B cell (primary cell): ENCODE measurements around the gene RPAP3. TPM values are rescaled to one million over a fixed set of nuclear protein-coding genes. Genes with fewer than 3 reads are reported as not detected.
A peak's percentile ranks its signal among the peaks of the same experiment; 100 is the strongest.

ENCODE experiments used
- ATAC-seq: fragments of 200-7000 bp; cut with Tn5 transposase; one replicate; pipeline ENCODE4 v1.10.0; 2021; ENCODE audit warnings: low read depth, mild to moderate bottlenecking, moderate number of reproducible peaks, moderate library complexity
- CTCF ChIA-PET: fragments of 350-600 bp; sonication (Branson Sonifier 250); formaldehyde crosslinking; loops from one replicate; lab custom pipeline; 2021; ENCODE audit warnings: antibody characterized with exemption, inconsistent platforms; lab: Charles Lee
- POLR2A ChIA-PET: fragments of 350-600 bp; sonication (Branson Sonifier 250); formaldehyde crosslinking; loops from one replicate; lab custom pipeline; 2021; ENCODE audit warnings: antibody characterized with exemption; lab: Charles Lee
- DNase-seq: peaks from one replicate; pipeline ENCODE4 v3.0.0; 2013
- H2AFZ ChIP-seq: 2 replicates; pipeline ENCODE4 v1.6.1; 2012; ENCODE audit warnings: mild to moderate bottlenecking, low read depth, low read length; ENCODE audit not compliant: insufficient read depth, poor library complexity, severe bottlenecking
- H3K27ac ChIP-seq, 2 donors: 1 replicate in 1 of 2; 2 replicates in 1 of 2; pipeline ENCODE4 v1.5.1; 2012 to 2013; ENCODE audit warnings: low read length in 2 of 2, mild to moderate bottlenecking in 2 of 2, moderate library complexity in 1 of 2
- H3K27me3 ChIP-seq, 4 experiments: fragments of 200-600 bp in 1 of 4; sonication (generic) in 1 of 4; replicated peaks in 1 of 4; 1 replicate in 2 of 4; 2 replicates in 2 of 4; pipeline versions ENCODE4 v1.6.1 to v1.7.0; 2013 to 2016; ENCODE audit warnings: low read length in 3 of 4, mild to moderate bottlenecking in 2 of 4, mixed read lengths in 1 of 4, moderate library complexity in 1 of 4; ENCODE audit not compliant: insufficient read depth in 4 of 4, control insufficient read depth in 3 of 4; ENCODE audit errors: control extremely low read depth in 1 of 4
- H3K36me3 ChIP-seq, 2 experiments: replicated peaks in 1 of 2; 1 replicate in 1 of 2; 2 replicates in 1 of 2; pipeline versions ENCODE4 v1.6.1 to v1.7.1; 2013; ENCODE audit warnings: low read length in 1 of 2; ENCODE audit not compliant: insufficient read depth in 2 of 2, control insufficient read depth in 1 of 2; ENCODE audit errors: control extremely low read depth in 1 of 2, extremely low read depth in 1 of 2
- H3K4me1 ChIP-seq, 2 donors: fragments of 200-600 bp in 1 of 2; sonication (generic) in 1 of 2; 1 replicate in 1 of 2; 2 replicates in 1 of 2; pipeline versions ENCODE4 v1.5.1 to v1.6.1; 2013 to 2017; ENCODE audit warnings: low read length in 2 of 2; ENCODE audit not compliant: control insufficient read depth in 2 of 2, insufficient read depth in 2 of 2
- H3K4me2 ChIP-seq: replicated peaks from 2 replicates; pipeline ENCODE3; 2012; ENCODE audit warnings: mild to moderate bottlenecking, low read depth, low read length; ENCODE audit not compliant: poor library complexity, severe bottlenecking
- H3K4me3 ChIP-seq, 5 experiments: fragments of 200-600 bp in 1 of 5; sonication (generic) in 1 of 5; 1 replicate in 3 of 5; 2 replicates in 2 of 5; pipeline versions ENCODE4 v1.5.1 to v1.7.0; 2011 to 2016; ENCODE audit warnings: low read length in 4 of 5, mild to moderate bottlenecking in 4 of 5, low read depth in 2 of 5, control low read depth in 1 of 5, moderate library complexity in 1 of 5; ENCODE audit not compliant: insufficient read depth in 1 of 5; ENCODE audit errors: control extremely low read depth in 1 of 5, extremely low read depth in 1 of 5
- H3K79me2 ChIP-seq: fragments of 200-600 bp; sonication (generic); one replicate; pipeline ENCODE4 v1.6.0; 2016; ENCODE audit warnings: low read length; ENCODE audit not compliant: control insufficient read depth, insufficient read depth
- H3K9ac ChIP-seq: fragments of 200-600 bp; sonication (generic); 2 replicates; pipeline ENCODE4 v1.6.1; 2017; ENCODE audit warnings: mild to moderate bottlenecking, low read length, moderate library complexity
- H3K9me3 ChIP-seq, 3 donors: one replicate each; pipeline versions ENCODE4 v1.6.1 to v1.7.1; 2013; ENCODE audit warnings: low read length in 2 of 3; ENCODE audit not compliant: control insufficient read depth in 2 of 3, insufficient read depth in 1 of 3; ENCODE audit errors: control extremely low read depth in 1 of 3
- H4K20me1 ChIP-seq: 2 replicates; pipeline ENCODE4 v1.6.0; 2012; ENCODE audit warnings: mild to moderate bottlenecking, low read length; ENCODE audit not compliant: insufficient read depth, control insufficient read depth, poor library complexity, severe bottlenecking
- H3K27ac Mint-ChIP-seq: one replicate; pipeline ENCODE4 v1.8.0; 2021; ENCODE audit warnings: mixed read lengths
- H3K27me3 Mint-ChIP-seq: one replicate; pipeline ENCODE4 v1.8.0; 2021; ENCODE audit warnings: mixed read lengths
- H3K4me1 Mint-ChIP-seq: one replicate; pipeline ENCODE4 v1.8.0; 2021; ENCODE audit warnings: mixed read lengths
- H3K4me3 Mint-ChIP-seq: one replicate; pipeline ENCODE4 v1.8.0; 2021; ENCODE audit warnings: mixed read lengths
- H3K9me3 Mint-ChIP-seq: one replicate; pipeline ENCODE4 v1.8.0; 2022; ENCODE audit warnings: mixed read lengths; ENCODE audit not compliant: insufficient read depth
- EZH2 ChIP-seq: IDR thresholded peaks from 2 replicates; pipeline ENCODE4 v1.6.1; 2012; ENCODE audit warnings: borderline replicate concordance, low read depth, mild to moderate bottlenecking, moderate library complexity, low read length; ENCODE audit not compliant: insufficient read depth, poor library complexity, severe bottlenecking
- WGBS: methylation state at CpG from one replicate; pipeline ENCODE4 v1.1.5; 2013; ENCODE audit warnings: missing lambda C conversion rate; ENCODE audit not compliant: insufficient coverage; 5-methylcytosine and 5-hydroxymethylcytosine counted together
- intact Hi-C: fragments of 100-400 bp; cut with micrococcal nuclease; formaldehyde crosslinking; loops from one replicate; pipeline ENCODE4 v1.10.0; 2022
- polyA plus RNA-seq: library from polyadenylated mRNA; depleted of rRNA; stranded (reverse); fragments of >200 nt; gene quantifications from 2 replicates; pipeline ENCODE4 v1.2.3, GENCODE V29; 2012
- total RNA-seq, 2 donors: library from RNA; stranded (reverse); fragments of 120-200 nt in 1 of 2; gene quantifications; 1 replicate in 1 of 2; 2 replicates in 1 of 2; pipeline versions ENCODE4 v1.2.3 to v1.2.4, GENCODE V29; 2013 to 2022
- TF ChIP-seq, protein P1 (sequence below): fragments of 200-600 bp; IDR thresholded peaks from one replicate; pipeline ENCODE4 v1.8.0; 2022; ENCODE audit warnings: antibody characterized with exemption, mild to moderate bottlenecking

RPAP3 gene
- total and polyA plus RNA-seq, 2 donors (not counting 1 experiment from before 2014, with no cell fraction given), result 9.1 to 47.2 TPM

DNA sequence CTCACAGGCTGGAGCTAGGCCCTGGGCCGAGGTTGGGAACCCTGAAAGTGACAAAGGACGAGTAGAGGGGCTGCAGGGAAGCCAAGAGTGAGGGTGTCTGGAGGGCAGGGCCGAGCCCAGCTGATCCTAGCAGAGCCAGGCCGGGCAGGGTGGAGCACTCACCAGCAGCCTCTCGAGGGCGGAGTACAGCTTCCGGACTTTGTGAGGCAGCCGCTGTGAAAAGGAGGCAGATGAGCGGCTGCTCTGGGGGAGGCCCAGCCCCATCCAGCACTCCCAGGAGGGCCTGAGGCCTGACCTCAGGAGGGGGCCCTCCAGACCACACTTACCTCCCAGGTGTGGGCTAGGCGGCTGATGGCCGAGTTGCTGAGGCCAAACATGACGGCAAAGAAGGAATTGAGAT, 34.1 kb upstream of the RPAP3 start:
- peak overlapping the region; percentile 79 for H3K4me3 Mint-ChIP-seq
- H3K4me2 ChIP-seq, result peak overlapping the region; percentile 72
- no peaks in the 10 kb centered on the region for H4K20me1 ChIP-seq
- H3K4me1 Mint-ChIP-seq, result peaks cover 44% of the 10 kb centered on the region
- no peaks in the 10 kb centered on the region for H3K27me3 ChIP-seq
- no peaks in the 10 kb centered on the region for H3K27me3 Mint-ChIP-seq
- DNase-seq (peak; percentile 52), ATAC-seq (peak; percentile 62)
- H3K27ac Mint-ChIP-seq, result peak overlapping the region; percentile 82
- no peaks in the 10 kb centered on the region for H3K79me2 ChIP-seq
- TF ChIP-seq EZH2, result no peak
- TF ChIP-seq, protein P1, sequence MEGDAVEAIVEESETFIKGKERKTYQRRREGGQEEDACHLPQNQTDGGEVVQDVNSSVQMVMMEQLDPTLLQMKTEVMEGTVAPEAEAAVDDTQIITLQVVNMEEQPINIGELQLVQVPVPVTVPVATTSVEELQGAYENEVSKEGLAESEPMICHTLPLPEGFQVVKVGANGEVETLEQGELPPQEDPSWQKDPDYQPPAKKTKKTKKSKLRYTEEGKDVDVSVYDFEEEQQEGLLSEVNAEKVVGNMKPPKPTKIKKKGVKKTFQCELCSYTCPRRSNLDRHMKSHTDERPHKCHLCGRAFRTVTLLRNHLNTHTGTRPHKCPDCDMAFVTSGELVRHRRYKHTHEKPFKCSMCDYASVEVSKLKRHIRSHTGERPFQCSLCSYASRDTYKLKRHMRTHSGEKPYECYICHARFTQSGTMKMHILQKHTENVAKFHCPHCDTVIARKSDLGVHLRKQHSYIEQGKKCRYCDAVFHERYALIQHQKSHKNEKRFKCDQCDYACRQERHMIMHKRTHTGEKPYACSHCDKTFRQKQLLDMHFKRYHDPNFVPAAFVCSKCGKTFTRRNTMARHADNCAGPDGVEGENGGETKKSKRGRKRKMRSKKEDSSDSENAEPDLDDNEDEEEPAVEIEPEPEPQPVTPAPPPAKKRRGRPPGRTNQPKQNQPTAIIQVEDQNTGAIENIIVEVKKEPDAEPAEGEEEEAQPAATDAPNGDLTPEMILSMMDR, result no peak
- H3K4me3 ChIP-seq, result peak overlapping the region in 3 of 5 experiments; percentile 7 to 39 (median 14)
- ChIA-PET CTCF (interaction anchor here (0.7 to 15.0 kb wide), 9 partner anchors 10 to 99 kb away, joined by 3 to 515 read pairs (median 150); partner anchors contain the start of genes ENDOU, RAPGEF3, RPAP3 and SLC48A1), POLR2A (interaction anchor here (0.6 to 5.7 kb wide), 7 partner anchors 14 to 1381 kb away, joined by 3 to 43 read pairs (median 4); partner anchors contain the start of genes ENDOU and RAPGEF3)
- H2AFZ ChIP-seq, result peak overlapping the region; percentile 68
- intact Hi-C loops, result loop anchor here (1.0 to 2.0 kb wide), 2 partner anchors 25 to 34 kb away; partner anchors contain the start of gene RPAP3
- peaks cover 0 to 9% (median 0%) of the 10 kb centered on the region in 3 donors for H3K9me3 ChIP-seq
- 11% methylated on average over 12 of the region's 12 CpGs for WGBS
- H3K4me1 ChIP-seq, result peaks cover 29 to 41% of the 10 kb centered on the region in 2 donors
- peak overlapping the region; percentile 39 for H3K9ac ChIP-seq
- no peaks in the 10 kb centered on the region for H3K36me3 ChIP-seq
- H3K27ac ChIP-seq, result peak overlapping the region; percentile 63 to 69
- H3K9me3 Mint-ChIP-seq, result no peaks in the 10 kb centered on the region

DNA sequence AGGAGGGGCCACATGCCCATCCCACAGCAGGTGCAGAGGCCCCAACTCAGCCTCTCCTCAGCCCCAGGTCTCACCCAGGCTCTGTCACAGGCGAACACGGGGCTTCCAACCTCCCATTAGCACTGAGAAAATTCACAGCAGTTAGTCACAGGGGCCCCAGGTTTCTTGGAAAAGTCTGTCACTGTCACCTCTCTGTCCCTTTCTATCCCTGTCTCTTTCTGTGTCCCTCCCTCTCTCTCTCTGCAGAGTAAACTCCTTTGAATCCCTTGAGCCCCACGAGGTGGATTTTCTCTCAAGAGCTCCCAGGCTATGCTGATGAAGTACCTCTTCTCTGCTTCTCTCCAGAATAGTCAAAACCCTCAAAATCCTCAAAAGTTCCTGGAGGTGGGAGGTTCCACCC, 33.5 kb upstream of the RPAP3 start:
- 84% methylated on average over 3 of the region's 3 CpGs for WGBS
- Histone ChIP-seq H3K9ac (peak overlapping the region; percentile 39), H3K4me3 (peak overlapping the region in 1 of 5 experiments; percentile 39), H3K4me1 (peaks cover 29 to 41% of the 10 kb centered on the region in 2 donors), H3K36me3 (no peaks in the 10 kb centered on the region), H3K27me3 (no peaks in the 10 kb centered on the region), H3K79me2 (no peaks in the 10 kb centered on the region), H3K9me3 (peaks cover 0 to 9% (median 0%) of the 10 kb centered on the region in 3 donors), H3K27ac (no peak overlapping the region), H4K20me1 (no peaks in the 10 kb centered on the region), H3K4me2 (peak overlapping the region; percentile 72), H2AFZ (peak overlapping the region; percentile 68)
- intact Hi-C loops, result no loop called here
- CTCF ChIA-PET, result interaction anchor here (1.1 to 15.0 kb wide), 7 partner anchors 18 to 100 kb away, joined by 3 to 515 read pairs (median 270); partner anchors contain the start of genes RAPGEF3, RPAP3 and SLC48A1
- H3K4me3 Mint-ChIP-seq, result peak overlapping the region; percentile 79
- no peak for TF ChIP-seq EZH2
- TF ChIP-seq, protein P1, result no peak
- H3K27me3 Mint-ChIP-seq, result no peaks in the 10 kb centered on the region
- ATAC-seq (no peak), DNase-seq (no peak)
- H3K27ac Mint-ChIP-seq, result peak overlapping the region; percentile 82
- no peaks in the 10 kb centered on the region for H3K9me3 Mint-ChIP-seq
- POLR2A ChIA-PET, result interaction anchor here (0.6 to 5.7 kb wide), 5 partner anchors 18 to 1381 kb away, joined by 3 to 43 read pairs (median 4); partner anchors contain the start of gene RAPGEF3
- H3K4me1 Mint-ChIP-seq, result peaks cover 41% of the 10 kb centered on the region
